Glutamatergic neuron (in vitro differentiated cells): ENCODE measurements around the gene ARID3A. TPM values are rescaled to one million over a fixed set of nuclear protein-coding genes. Genes with fewer than 3 reads are reported as not detected.

Experiments
- DNase-seq: peaks from one replicate; pipeline ENCODE4 v3.0.0; 2022
- H3K27ac Mint-ChIP-seq: one replicate; pipeline ENCODE4 v1.8.0; 2020; ENCODE audit warnings: mild to moderate bottlenecking, mixed read lengths, inconsistent platforms; ENCODE audit not compliant: unreplicated experiment
- H3K27me3 Mint-ChIP-seq: one replicate; pipeline ENCODE4 v1.8.0; 2020; ENCODE audit warnings: mild to moderate bottlenecking, moderate library complexity, mixed read lengths, inconsistent platforms; ENCODE audit not compliant: unreplicated experiment
- H3K36me3 Mint-ChIP-seq: one replicate; pipeline ENCODE4 v1.8.0; 2020; ENCODE audit warnings: mild to moderate bottlenecking, mixed read lengths, inconsistent platforms; ENCODE audit not compliant: unreplicated experiment
- H3K4me1 Mint-ChIP-seq: one replicate; pipeline ENCODE4 v1.8.0; 2020; ENCODE audit warnings: mild to moderate bottlenecking, low read depth, mixed read lengths, inconsistent platforms; ENCODE audit not compliant: unreplicated experiment
- H3K4me3 Mint-ChIP-seq: one replicate; pipeline ENCODE4 v1.8.0; 2020; ENCODE audit warnings: mild to moderate bottlenecking, mixed read lengths, inconsistent platforms; ENCODE audit not compliant: unreplicated experiment
- H3K9me3 Mint-ChIP-seq: one replicate; pipeline ENCODE4 v1.8.0; 2020; ENCODE audit warnings: mild to moderate bottlenecking, moderate library complexity, mixed read lengths, inconsistent platforms; ENCODE audit not compliant: unreplicated experiment
- CTCF ChIP-seq: fragments of 200-600 bp; sonication (generic); IDR thresholded peaks from one replicate; pipeline ENCODE4 v1.5.0; 2021; ENCODE audit not compliant: partially characterized antibody, unreplicated experiment
- total RNA-seq: library from RNA; stranded (reverse); fragmentation: NEBNext Ultra II Directional; extraction: Animal tissue kit (Norgen Biotek cat#: 25700); gene quantifications from one replicate; pipeline ENCODE4 v1.2.1, GENCODE V29; 2021; ENCODE audit not compliant: unreplicated experiment

Gene ARID3A
- total RNA-seq, 1 donor from 2014 or later: 148 TPM

GRCh38 chr19:1015782-1016646 lies 90.2 kb downstream of the ARID3A start:
- peaks cover 7% of the 10 kb centered on the region for H3K4me1 Mint-ChIP-seq
- H3K27me3 Mint-ChIP-seq: peaks cover 5% of the 10 kb centered on the region
- H3K27ac Mint-ChIP-seq: no peak overlapping the region
- H3K4me3 Mint-ChIP-seq: peak overlapping the region; percentile 46
- H3K9me3 Mint-ChIP-seq: no peaks in the 10 kb centered on the region
- H3K36me3 Mint-ChIP-seq: no peaks in the 10 kb centered on the region
- DNase-seq: no peak
- TF ChIP-seq CTCF: no peak

GRCh38 chr19:1016647-1017114 lies 90.8 kb downstream of the ARID3A start:
- H3K4me3 Mint-ChIP-seq: peak overlapping the region; percentile 46
- peaks cover 11% of the 10 kb centered on the region for H3K27me3 Mint-ChIP-seq
- DNase-seq: no peak
- H3K9me3 Mint-ChIP-seq: peaks cover 6% of the 10 kb centered on the region
- no peak for TF ChIP-seq CTCF
- H3K4me1 Mint-ChIP-seq: peaks cover 7% of the 10 kb centered on the region
- H3K27ac Mint-ChIP-seq: peak overlapping the region; percentile 22
- H3K36me3 Mint-ChIP-seq: no peaks in the 10 kb centered on the region

- TF ChIP-seq CTCF: no peak
- Mint-ChIP-seq H3K4me1 (peaks cover 7% of the 10 kb centered on the region), H3K9me3 (peaks cover 7% of the 10 kb centered on the region), H3K27me3 (peaks cover 13% of the 10 kb centered on the region), H3K36me3 (no peaks in the 10 kb centered on the region), H3K27ac (peak overlapping the region; percentile 22), H3K4me3 (peak overlapping the region; percentile 46)
- DNase-seq: no peak
These were observed 91.5 kb downstream of the ARID3A start for GRCh38 chr19:1017115-1017905.

- no peak for DNase-seq
- no peak overlapping the region for H3K4me3 Mint-ChIP-seq
- H3K4me1 Mint-ChIP-seq: peaks cover 7% of the 10 kb centered on the region
- peak overlapping the region; percentile 59 for H3K27ac Mint-ChIP-seq
- H3K27me3 Mint-ChIP-seq: peaks cover 13% of the 10 kb centered on the region
- TF ChIP-seq CTCF: no peak
- peaks cover 7% of the 10 kb centered on the region for H3K9me3 Mint-ChIP-seq
- no peaks in the 10 kb centered on the region for H3K36me3 Mint-ChIP-seq
These were observed 92.1 kb downstream of the ARID3A start for GRCh38 chr19:1017906-1018305.

- H3K4me1 Mint-ChIP-seq: peaks cover 7% of the 10 kb centered on the region
- no peak overlapping the region for H3K4me3 Mint-ChIP-seq
- H3K27me3 Mint-ChIP-seq: peaks cover 13% of the 10 kb centered on the region
- H3K27ac Mint-ChIP-seq: no peak overlapping the region
- peaks cover 7% of the 10 kb centered on the region for H3K9me3 Mint-ChIP-seq
- no peaks in the 10 kb centered on the region for H3K36me3 Mint-ChIP-seq
- no peak for TF ChIP-seq CTCF
- no peak for DNase-seq
These were observed 92.6 kb downstream of the ARID3A start for GRCh38 chr19:1018393-1018792.
